SK-N-SH (cell line): ENCODE results near the gene SPEG. TPM values are rescaled to one million over a fixed set of nuclear protein-coding genes. Genes with fewer than 3 reads are reported as not detected.

Experiments used
- CTCF ChIA-PET: fragments of 300-600, 350-600 bp; formaldehyde crosslinking; extraction: SDS; loops from one replicate; lab custom pipeline; 2021; lab: Yijun Ruan, JAX
- POLR2A ChIA-PET: fragments of 350-600 bp; sonication (Branson Sonifier 250); formaldehyde crosslinking; extraction: SDS; loops from one replicate; lab custom pipeline; 2020; ENCODE audit warnings: antibody characterized with exemption, inconsistent platforms; lab: Yijun Ruan, JAX
- DNase-seq: peaks from one replicate; pipeline ENCODE4 v3.0.0; 2012
- H2AFZ ChIP-seq: fragments of 200-600 bp; sonication (generic); 2 replicates; pipeline ENCODE4 v1.8.1; 2016; ENCODE audit warnings: antibody characterized with exemption, mild to moderate bottlenecking, low read depth
- H3F3A ChIP-seq: fragments of 200-600 bp; sonication (generic); replicated peaks from 2 replicates; pipeline ENCODE3; 2016; ENCODE audit warnings: antibody characterized with exemption, mild to moderate bottlenecking; ENCODE audit not compliant: insufficient read depth
- H3K27ac ChIP-seq, 2 experiments: fragments of 200-500 bp in 1 of 2; fragments of 200-600 bp in 1 of 2; sonication (Bioruptor generic) in 1 of 2; sonication (generic), shearing (Covaris generic) in 1 of 2; 2 replicates each; pipeline versions ENCODE4 v1.5.1 to v1.6.1; 2014 to 2016; ENCODE audit warnings: low read depth in 2 of 2, inconsistent platforms in 1 of 2, low read length in 1 of 2, mild to moderate bottlenecking in 1 of 2, mixed read lengths in 1 of 2
- H3K27me3 ChIP-seq: fragments of 200-600 bp; sonication (generic), shearing (Covaris generic); 2 replicates; pipeline ENCODE4 v1.6.1; 2016; ENCODE audit warnings: mixed run types; ENCODE audit not compliant: insufficient read depth
- H3K36me3 ChIP-seq, 2 experiments: fragments of 200-500 bp in 1 of 2; fragments of 200-600 bp in 1 of 2; sonication (Bioruptor generic) in 1 of 2; sonication (generic) in 1 of 2; replicated peaks in 1 of 2; 2 replicates each; pipeline versions ENCODE3 to v1.5.1; 2014 to 2016; ENCODE audit warnings: low read length in 1 of 2, mild to moderate bottlenecking in 1 of 2; ENCODE audit not compliant: insufficient read depth in 2 of 2, control insufficient read depth in 1 of 2
- H3K4me1 ChIP-seq, 2 experiments: fragments of 200-500 bp in 1 of 2; fragments of 200-600 bp in 1 of 2; sonication (Bioruptor generic) in 1 of 2; sonication (generic), shearing (Covaris generic) in 1 of 2; 2 replicates each; pipeline versions ENCODE4 v1.5.1 to v1.6.1; 2014 to 2016; ENCODE audit warnings: low read depth in 1 of 2, low read length in 1 of 2, mixed run types in 1 of 2; ENCODE audit not compliant: insufficient read depth in 2 of 2, control insufficient read depth in 1 of 2
- H3K4me2 ChIP-seq: fragments of 200-600 bp; sonication (generic), shearing (Covaris generic); 2 replicates; pipeline ENCODE4 v1.6.1; 2017; ENCODE audit warnings: mixed run types
- H3K4me3 ChIP-seq, 2 experiments: fragments of 200-500 bp in 1 of 2; fragments of 200-600 bp in 1 of 2; sonication (Bioruptor generic) in 1 of 2; sonication (generic), shearing (Covaris generic) in 1 of 2; 2 replicates each; pipeline versions ENCODE4 v1.5.1 to v1.8.1; 2014 to 2016; ENCODE audit warnings: low read depth in 2 of 2, inconsistent platforms in 1 of 2, low read length in 1 of 2, mild to moderate bottlenecking in 1 of 2, mixed read lengths in 1 of 2, moderate library complexity in 1 of 2
- H3K79me2 ChIP-seq: fragments of 200-600 bp; sonication (generic); 2 replicates; pipeline ENCODE4 v1.8.1; 2017; ENCODE audit warnings: mild to moderate bottlenecking; ENCODE audit not compliant: insufficient read depth
- H3K9ac ChIP-seq: fragments of 200-600 bp; sonication (generic); 2 replicates; pipeline ENCODE4 v1.6.1; 2017; ENCODE audit warnings: mixed run types
- H3K9me2 ChIP-seq: fragments of 200-600 bp; sonication (generic); 2 replicates; pipeline ENCODE4 v1.6.1; 2017; ENCODE audit warnings: mixed run types
- H3K9me3 ChIP-seq: fragments of 200-600 bp; sonication (generic); 2 replicates; pipeline ENCODE4 v1.6.1; 2017; ENCODE audit warnings: mixed run types, mild to moderate bottlenecking, moderate library complexity
- H4K20me1 ChIP-seq: fragments of 200-600 bp; sonication (generic); 2 replicates; pipeline ENCODE4 v1.6.1; 2017; ENCODE audit warnings: mild to moderate bottlenecking, mixed run types; ENCODE audit not compliant: insufficient read depth
- CTCF ChIP-seq: fragments of 200-600 bp; sonication (generic); IDR thresholded peaks from 2 replicates; pipeline ENCODE4 v1.6.1; 2017; ENCODE audit warnings: antibody characterized with exemption, mild to moderate bottlenecking, moderate library complexity
- ELF1 ChIP-seq: IDR thresholded peaks from 2 replicates; pipeline ENCODE4 v1.4.0; 2012
- EZH2phosphoT487 ChIP-seq: fragments of 200-600 bp; sonication (generic); IDR thresholded peaks from 2 replicates; pipeline ENCODE4 v1.6.1; 2017; ENCODE audit warnings: low read depth, mixed run types, mild to moderate bottlenecking, antibody characterized with exemption, moderate library complexity, borderline replicate concordance
- FOSL2 ChIP-seq: IDR thresholded peaks from 2 replicates; pipeline ENCODE4 v1.4.0; 2012; ENCODE audit warnings: low read depth, mild to moderate bottlenecking, moderate library complexity, borderline replicate concordance
- FOXJ3 ChIP-seq: sonication (generic); formaldehyde crosslinking; IDR thresholded peaks from 2 replicates; pipeline ENCODE4 v1.5.1; 2020; ENCODE audit warnings: mild to moderate bottlenecking, missing genetic modification reagents
- FOXM1 ChIP-seq: IDR thresholded peaks from 2 replicates; pipeline ENCODE4 v1.4.0; 2012; ENCODE audit warnings: low read depth, mild to moderate bottlenecking
- GABPA ChIP-seq: IDR thresholded peaks from 2 replicates; pipeline ENCODE4 v1.4.0; 2012; ENCODE audit warnings: low read depth, mild to moderate bottlenecking
- JUND ChIP-seq: IDR thresholded peaks from 2 replicates; pipeline ENCODE4 v1.4.0; 2012
- MAX ChIP-seq: IDR thresholded peaks from 2 replicates; pipeline ENCODE4 v1.4.0; 2012; ENCODE audit warnings: low read depth
- NRF1 ChIP-seq: IDR thresholded peaks from 2 replicates; pipeline ENCODE4 v1.6.1; 2012; ENCODE audit warnings: low read depth, mild to moderate bottlenecking, low read length
- PBX3 ChIP-seq: IDR thresholded peaks from 2 replicates; pipeline ENCODE4; 2012
- RAD21 ChIP-seq: IDR thresholded peaks from 2 replicates; pipeline ENCODE4 v1.6.1; 2012; ENCODE audit warnings: mild to moderate bottlenecking, low read length
- RCOR1 ChIP-seq: fragments of 150-350 bp; IDR thresholded peaks from 2 replicates; pipeline ENCODE4 v1.6.1; 2017; ENCODE audit warnings: antibody characterized with exemption, low read length
- TAF1 ChIP-seq: IDR thresholded peaks from 2 replicates; pipeline ENCODE4 v1.6.1; 2012; ENCODE audit warnings: low read depth, mild to moderate bottlenecking, low read length, moderate library complexity, borderline replicate concordance
- TCF12 ChIP-seq: IDR thresholded peaks from 2 replicates; pipeline ENCODE4 v1.4.0; 2012
- USF2 ChIP-seq: fragments of 150-350 bp; IDR thresholded peaks from 2 replicates; pipeline ENCODE4 v1.6.1; 2017; ENCODE audit warnings: antibody characterized with exemption, low read length, low read depth, borderline replicate concordance
- YY1 ChIP-seq: IDR thresholded peaks from 2 replicates; pipeline ENCODE4 v1.4.0; 2012; ENCODE audit warnings: low read depth, mild to moderate bottlenecking
- ZBTB33 ChIP-seq: IDR thresholded peaks from 2 replicates; pipeline ENCODE4 v1.4.0; 2012; ENCODE audit warnings: low read depth, borderline replicate concordance
- WGBS: methylation state at CpG from one replicate; pipeline ENCODE4 v1.1.6; 2017; ENCODE audit warnings: low lambda C conversion rate; 5-methylcytosine and 5-hydroxymethylcytosine counted together
- polyA plus RNA-seq, 3 experiments: library from polyadenylated mRNA; depleted of rRNA; stranded (reverse); fragments of >200 nt; gene quantifications; 2 replicates each; pipeline ENCODE4 v1.2.3, GENCODE V29; 2012

The SPEG gene
- polyA plus RNA-seq, 1 of the 3 experiments (the other 2 are of a cell fraction): 107 TPM

- TF ChIP-seq TCF12 (no peak), EZH2phosphoT487 (no peak), YY1 (no peak), GABPA (peak; percentile 12; the same call in 1 of the 2 replicates), JUND (no peak), FOXM1 (no peak), RCOR1 (no peak), ELF1 (peak; percentile 21; the same call in 1 of the 2 replicates), USF2 (no peak), RAD21 (no peak), NRF1 (no peak)
- TF ChIP-seq, all 33 proteins: peak for 8
Measured at GRCh38 chr2:219388121-219388906, 46.3 kb upstream of the SPEG start (continued).

- H3K27ac ChIP-seq: peak overlapping the region; percentile 43 to 75; a peak in 3 of 4 replicates
- H3K79me2 ChIP-seq: peaks cover 13% of the 10 kb centered on the region
- peak overlapping the region; percentile 70; the same call in 1 of the 2 replicates for H3K4me2 ChIP-seq
- no peaks in the 10 kb centered on the region for H3K27me3 ChIP-seq
- 0 out of 2 replicates have a peak overlapping the region, but pooled peaks have one; percentile 32 for H3K9ac ChIP-seq
- peak overlapping the region; percentile 96 for H2AFZ ChIP-seq
- no peaks in the 10 kb centered on the region for H3K9me2 ChIP-seq
- DNase-seq: no peak
- H3K9me3 ChIP-seq: no peaks in the 10 kb centered on the region
- TF ChIP-seq TAF1: no peak
- no peak for TF ChIP-seq JUND
- no peak for TF ChIP-seq FOXM1
- TF ChIP-seq CTCF: no peak
- no peak for TF ChIP-seq FOSL2
- TF ChIP-seq PBX3: no peak
- TF ChIP-seq NRF1: no peak
- TF ChIP-seq MAX: no peak
- TF ChIP-seq EZH2phosphoT487: no peak
- no peak for TF ChIP-seq RAD21
- no peak for TF ChIP-seq FOXJ3
- no peak for TF ChIP-seq ZBTB33
- TF ChIP-seq GABPA: no peak
- ChIA-PET POLR2A (interaction anchor here (0.7 to 1.5 kb wide), 6 partner anchors 14 to 138 kb away, joined by 3 to 5 read pairs (median 3); partner anchors contain the start of gene DNAJB2), CTCF (interaction anchor here (0.6 to 7.7 kb wide), 25 partner anchors 9 to 385 kb away, joined by 3 to 52 read pairs (median 4); partner anchors contain the start of genes CHPF, GMPPA and TMEM198)
- H3K36me3 ChIP-seq: peaks cover 18 to 24% of the 10 kb centered on the region in 2 experiments
- WGBS: 82% methylated on average over 6 of the region's 6 CpGs
- H4K20me1 ChIP-seq: no peaks in the 10 kb centered on the region
- H3K4me3 ChIP-seq: peak overlapping the region in 1 of 2 experiments; percentile 43; a peak in 2 of 4 replicates
- H3F3A ChIP-seq: peaks cover 8% of the 10 kb centered on the region
- peaks cover 3 to 16% of the 10 kb centered on the region in 2 experiments; a peak in 1 of 4 replicates for H3K4me1 ChIP-seq
Measured at GRCh38 chr2:219388907-219389156, 45.8 kb upstream of the SPEG start.
